NCI-H2227 (cell line): ENCODE results near the gene SCD5.
"Not testable (repeated sequence)": the region's sequence is repeated elsewhere in the genome, so short reads cannot be mapped to it uniquely, and the experiment has no call there.

Source experiments
- DNase-seq: peaks from one replicate; lab custom pipeline; 2025; ENCODE audit not compliant: unreplicated experiment; lab: John Stamatoyannopoulos, UW

The SCD5 gene

GRCh38 chr4:82798168-82799005 lies at the start of gene SCD5:
Gene SCD5, minus strand, starts transcription at chr4:82798796. Its CDS starts 259 bp downstream, at chr4:82798537.
- DNase-seq: peak; percentile 85

GRCh38 chr4:82842593-82842992 lies 44.0 kb upstream of the SCD5 start:
- no peak for DNase-seq

- DNase-seq: no peak
Observed at GRCh38 chr4:82839624-82840023, 41.0 kb upstream of the SCD5 start.

- no peak for DNase-seq
Observed at GRCh38 chr4:82833696-82834313, 35.2 kb upstream of the SCD5 start.

- not testable (repeated sequence) for DNase-seq
Observed at GRCh38 chr4:82833060-82833459, 34.5 kb upstream of the SCD5 start.

GRCh38 chr4:82825425-82825824 lies 26.8 kb upstream of the SCD5 start:
- no peak for DNase-seq

GRCh38 chr4:82823062-82823461 lies 24.5 kb upstream of the SCD5 start:
- DNase-seq: no peak

GRCh38 chr4:82820689-82821088 lies 22.1 kb upstream of the SCD5 start:
- no peak for DNase-seq

GRCh38 chr4:82818664-82819662 lies 20.4 kb upstream of the SCD5 start:
- no peak for DNase-seq

- not testable (repeated sequence) for DNase-seq
Observed at GRCh38 chr4:82816874-82817273, 18.3 kb upstream of the SCD5 start.

GRCh38 chr4:82814034-82814433 lies 15.4 kb upstream of the SCD5 start:
- no peak for DNase-seq

GRCh38 chr4:82811838-82812341 lies 13.3 kb upstream of the SCD5 start:
- DNase-seq: peak; percentile 37

GRCh38 chr4:82811392-82811791 lies 12.8 kb upstream of the SCD5 start:
- DNase-seq: no peak

- no peak for DNase-seq
Observed at GRCh38 chr4:82810176-82810575, 11.6 kb upstream of the SCD5 start.

- DNase-seq: no peak
Observed at GRCh38 chr4:82809619-82810018, 11.0 kb upstream of the SCD5 start.

GRCh38 chr4:82803746-82804145 lies 5.2 kb upstream of the SCD5 start:
- no peak for DNase-seq

GRCh38 chr4:82802911-82803310 lies 4.3 kb upstream of the SCD5 start:
- DNase-seq: no peak

- DNase-seq: peak; percentile 20
Observed at GRCh38 chr4:82801910-82802521, 3.4 kb upstream of the SCD5 start.

- peak; percentile 40 for DNase-seq
Observed at GRCh38 chr4:82799006-82799881, 648 bp upstream of the SCD5 start.
